D721Med (cell line): Measurements from ENCODE around the gene RHO.

Experiments
- DNase-seq: peaks from one replicate; pipeline ENCODE4 v3.0.0; 2011; ENCODE audit warnings: low spot score; ENCODE audit not compliant: insufficient read length
- FAIRE-seq: peaks from 2 replicates; lab custom pipeline; 2011; peaks lifted over from hg19 to GRCh38; lab: Jason Lieb, UNC
- CTCF ChIP-seq: IDR thresholded peaks from 2 replicates; pipeline ENCODE4 v1.5.1; 2012; ENCODE audit warnings: mild to moderate bottlenecking, control low read depth; ENCODE audit not compliant: insufficient read depth; ENCODE audit errors: missing control alignments

Gene RHO

GRCh38 chr3:129567176-129567705 lies 38.8 kb downstream of the RHO start:
- FAIRE-seq = no peak

GRCh38 chr3:129567939-129568338 lies 39.5 kb downstream of the RHO start:
- FAIRE-seq (no peak), DNase-seq (no peak)
- no peak for TF ChIP-seq CTCF

More at GRCh38 chr3:129567176-129567705, 38.8 kb downstream of the RHO start:
- no peak for TF ChIP-seq CTCF
- no peak for DNase-seq

GRCh38 chr3:129569856-129570255 lies 41.4 kb downstream of the RHO start:
- TF ChIP-seq CTCF = no peak
- DNase-seq = no peak
- no peak for FAIRE-seq

GRCh38 chr3:129571605-129572547 lies 43.4 kb downstream of the RHO start:
- no peak for TF ChIP-seq CTCF
- FAIRE-seq (no peak), DNase-seq (no peak)

- DNase-seq (no peak), FAIRE-seq (no peak)
- TF ChIP-seq CTCF = no peak
These were observed 44.2 kb downstream of the RHO start for GRCh38 chr3:129572603-129573002.

GRCh38 chr3:129573493-129573892 lies 45.1 kb downstream of the RHO start:
- no peak for FAIRE-seq
- no peak for DNase-seq
- no peak for TF ChIP-seq CTCF

- no peak for TF ChIP-seq CTCF
- DNase-seq (no peak), FAIRE-seq (no peak)
These were observed 45.8 kb downstream of the RHO start for GRCh38 chr3:129574206-129574605.
